Measurements from ENCODE around the gene DBN1.

DNA sequence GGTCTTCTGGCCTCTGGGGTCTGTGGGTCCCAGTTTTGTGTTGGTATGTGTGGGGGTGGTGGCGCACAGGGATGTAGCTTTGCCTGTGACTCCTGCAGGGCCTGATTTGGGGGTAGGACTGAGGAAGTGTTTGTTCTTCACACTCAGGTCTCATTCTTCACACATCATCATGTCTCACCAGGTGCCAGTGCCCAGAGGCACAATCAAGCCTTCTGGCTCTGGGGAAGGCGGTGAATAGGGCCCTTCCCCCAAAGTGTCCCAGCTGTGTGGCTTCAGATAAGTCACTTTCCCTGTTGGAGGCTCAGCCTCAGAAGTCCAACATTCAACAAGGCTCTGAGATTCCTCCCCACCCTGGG is 5.1 kb downstream of the DBN1 start:
- TF ChIP-seq TEAD4 (IDR thresholded peaks at IDR 0.05; ENCODE audit: low read length): no peak
- no peak for TF ChIP-seq TEAD4 (CRISPR knock-in tag; IDR thresholded peaks at IDR 0.05; ENCODE audit: borderline replicate concordance)
- no peak for TF ChIP-seq RFX7 (CRISPR knock-in tag; IDR thresholded peaks at IDR 0.05)
- TF ChIP-seq, protein P1, sequence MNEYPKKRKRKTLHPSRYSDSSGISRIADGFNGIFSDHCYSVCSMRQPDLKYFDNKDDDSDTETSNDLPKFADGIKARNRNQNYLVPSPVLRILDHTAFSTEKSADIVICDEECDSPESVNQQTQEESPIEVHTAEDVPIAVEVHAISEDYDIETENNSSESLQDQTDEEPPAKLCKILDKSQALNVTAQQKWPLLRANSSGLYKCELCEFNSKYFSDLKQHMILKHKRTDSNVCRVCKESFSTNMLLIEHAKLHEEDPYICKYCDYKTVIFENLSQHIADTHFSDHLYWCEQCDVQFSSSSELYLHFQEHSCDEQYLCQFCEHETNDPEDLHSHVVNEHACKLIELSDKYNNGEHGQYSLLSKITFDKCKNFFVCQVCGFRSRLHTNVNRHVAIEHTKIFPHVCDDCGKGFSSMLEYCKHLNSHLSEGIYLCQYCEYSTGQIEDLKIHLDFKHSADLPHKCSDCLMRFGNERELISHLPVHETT (CRISPR knock-in tag; conservative IDR thresholded peaks at IDR 0.05 in 1 of 2, IDR thresholded peaks at IDR 0.05 in 1 of 2): no peak
- TF ChIP-seq, protein P2, sequence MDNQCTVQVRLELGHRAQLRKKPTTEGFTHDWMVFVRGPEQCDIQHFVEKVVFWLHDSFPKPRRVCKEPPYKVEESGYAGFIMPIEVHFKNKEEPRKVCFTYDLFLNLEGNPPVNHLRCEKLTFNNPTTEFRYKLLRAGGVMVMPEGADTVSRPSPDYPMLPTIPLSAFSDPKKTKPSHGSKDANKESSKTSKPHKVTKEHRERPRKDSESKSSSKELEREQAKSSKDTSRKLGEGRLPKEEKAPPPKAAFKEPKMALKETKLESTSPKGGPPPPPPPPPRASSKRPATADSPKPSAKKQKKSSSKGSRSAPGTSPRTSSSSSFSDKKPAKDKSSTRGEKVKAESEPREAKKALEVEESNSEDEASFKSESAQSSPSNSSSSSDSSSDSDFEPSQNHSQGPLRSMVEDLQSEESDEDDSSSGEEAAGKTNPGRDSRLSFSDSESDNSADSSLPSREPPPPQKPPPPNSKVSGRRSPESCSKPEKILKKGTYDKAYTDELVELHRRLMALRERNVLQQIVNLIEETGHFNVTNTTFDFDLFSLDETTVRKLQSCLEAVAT (IDR thresholded peaks at IDR 0.05): no peak
- no peak for TF ChIP-seq SP2 (IDR thresholded peaks at IDR 0.05; ENCODE audit: extremely low read depth, low read depth, low read length, poor library complexity, severe bottlenecking)
- no peak for TF ChIP-seq MCM5 (IDR thresholded peaks at IDR 0.05; ENCODE audit: low read depth)
- TF ChIP-seq RBM22 (IDR thresholded peaks at IDR 0.05; ENCODE audit: low read depth, low read length, poor library complexity, severe bottlenecking): no peak
- TF ChIP-seq POLR2A (conservative IDR thresholded peaks at IDR 0.05): no peak

Measured in K562 (cell line).